Renal cortex interstitium (tissue), 3 donors: ENCODE data around the gene NR4A1. TPM values are rescaled to one million over a fixed set of nuclear protein-coding genes. Genes with fewer than 3 reads are reported as not detected.

Source experiments
- polyA plus RNA-seq, 3 donors: library from polyadenylated mRNA; unstranded; fragments of 120-200 nt; gene quantifications; one replicate each; pipeline ENCODE4 v1.2.1, GENCODE V29; 2013; ENCODE audit not compliant: insufficient read length in 3 of 3

Gene NR4A1
- polyA plus RNA-seq, 3 donors = 14.8 to 43.3 (median 36.0) TPM

Other genes starting within 250 kb of the NR4A1 start
- 1 to 10 TPM; 3.0 to 6.0 (median 4.5) TPM for gene FIGNL2, start 202.7 kb upstream of the NR4A1 start, polyA plus RNA-seq
- under 1 TPM; 0.16 to 0.45 (median 0.36) TPM for gene ANKRD33, start 163.3 kb upstream of the NR4A1 start, polyA plus RNA-seq
- 10 to 100 TPM; 29.9 to 37.0 (median 31.1) TPM for gene ACVRL1, start 143.9 kb upstream of the NR4A1 start, polyA plus RNA-seq
- gene ACVR1B, start 99.7 kb upstream of the NR4A1 start, polyA plus RNA-seq = 10 to 100 TPM; 52.6 to 59.3 (median 54.1) TPM
- 10 to 100 TPM; 19.7 to 21.4 (median 20.3) TPM for gene TAMALIN, start 44.5 kb upstream of the NR4A1 start, polyA plus RNA-seq
- 10 to 100 TPM; 21.8 to 32.0 (median 24.7) TPM for gene ATG101, start 18.5 kb downstream of the NR4A1 start, polyA plus RNA-seq
- gene SMIM41, start 28.3 kb downstream of the NR4A1 start, polyA plus RNA-seq = under 1 TPM; 0.34 to 0.73 (median 0.69) TPM
- 1 to 10 TPM in 1 of 3 donors, under 1 TPM in 2; 0.52 to 1.8 (median 0.87) TPM for gene KRT80, start 140.6 kb downstream of the NR4A1 start, polyA plus RNA-seq
- 10 to 100 TPM; 37.4 to 64.1 (median 42.0) TPM for gene KRT7, start 181.8 kb downstream of the NR4A1 start, polyA plus RNA-seq
- gene KRT86, start 223.2 kb downstream of the NR4A1 start, polyA plus RNA-seq = not detected
- gene KRT81, start 240.1 kb downstream of the NR4A1 start, polyA plus RNA-seq = not detected